ENCODE data around the gene CTRL.
"Not testable (repeated sequence)": the region's sequence is repeated elsewhere in the genome, so short reads cannot be mapped to it uniquely, and the experiment has no call there.

The CTRL gene

GRCh38 chr16:67915496-67915769 lies 16.2 kb downstream of the CTRL start:
- not testable (repeated sequence) for H2AK5ac ChIP-seq (ENCODE audit: low read length); H3K4me3 ChIP-seq (ENCODE audit: low read length); H3K36me3 ChIP-seq (ENCODE audit: control insufficient read depth, insufficient read depth, low read length); H3K4ac ChIP-seq (ENCODE audit: low read depth, low read length); H3K23ac ChIP-seq (ENCODE audit: low read length); H4K5ac ChIP-seq (ENCODE audit: low read length); H3K9ac ChIP-seq (ENCODE audit: low read length); H4K8ac ChIP-seq (ENCODE audit: low read depth, low read length); H3K79me2 ChIP-seq (ENCODE audit: control insufficient read depth, insufficient read depth, low read length); H2BK15ac ChIP-seq (replicated peaks; ENCODE audit: low read depth); H3K27me3 ChIP-seq (ENCODE audit: insufficient read depth, low read length, poor library complexity); DNase-seq; H3K18ac ChIP-seq (ENCODE audit: low read length); H3K4me2 ChIP-seq (ENCODE audit: low read length); H2BK120ac ChIP-seq (ENCODE audit: low read depth, low read length)
- H3K79me1 ChIP-seq (ENCODE audit: low read length) = peaks cover 15% of the 10 kb centered on the region
- no CpG with 5 or more reads among the region's 2 CpGs for WGBS (ENCODE audit: extremely low coverage, insufficient coverage, low lambda C conversion rate)
- peak overlapping the region; percentile 59 for H3K56ac ChIP-seq (ENCODE audit: low read length)
- peak overlapping the region; percentile 72 for H3K27ac ChIP-seq (ENCODE audit: low read depth, low read length)
- H3K4me1 ChIP-seq (ENCODE audit: control insufficient read depth, low read depth, low read length) = peaks cover 21% of the 10 kb centered on the region
- peak overlapping the region; percentile 88 for H2BK5ac ChIP-seq (ENCODE audit: low read length)

- no CpG with 5 or more reads among the region's 7 CpGs for WGBS (ENCODE audit: extremely low coverage, insufficient coverage, low lambda C conversion rate)
- H3K27ac ChIP-seq (ENCODE audit: low read depth, low read length) = peak overlapping the region; percentile 84
These were observed 16.7 kb downstream of the CTRL start for GRCh38 chr16:67914758-67915495.

GRCh38 chr16:67910158-67910557 lies 21.5 kb downstream of the CTRL start:
- Histone ChIP-seq H3K36me3 (ENCODE audit: control insufficient read depth, insufficient read depth, low read length) (peaks cover 5% of the 10 kb centered on the region), H2BK120ac (ENCODE audit: low read depth, low read length) (no peak overlapping the region), H2AK5ac (ENCODE audit: low read length) (no peak overlapping the region), H3K4me3 (ENCODE audit: low read length) (no peak overlapping the region), H3K27ac (ENCODE audit: low read depth, low read length) (no peak overlapping the region), H3K4me2 (ENCODE audit: low read length) (no peak overlapping the region), H2BK5ac (ENCODE audit: low read length) (no peak overlapping the region), H4K8ac (ENCODE audit: low read depth, low read length) (no peak overlapping the region), H3K9ac (ENCODE audit: low read length) (no peak overlapping the region), H3K79me2 (ENCODE audit: control insufficient read depth, insufficient read depth, low read length) (no peaks in the 10 kb centered on the region), H3K4ac (ENCODE audit: low read depth, low read length) (no peak overlapping the region), H3K4me1 (ENCODE audit: control insufficient read depth, low read depth, low read length) (peaks cover 6% of the 10 kb centered on the region), H4K5ac (ENCODE audit: low read length) (no peak overlapping the region), H3K18ac (ENCODE audit: low read length) (no peak overlapping the region), H3K79me1 (ENCODE audit: low read length) (peaks cover 2% of the 10 kb centered on the region), H3K27me3 (ENCODE audit: insufficient read depth, low read length, poor library complexity) (no peaks in the 10 kb centered on the region), H3K23ac (ENCODE audit: low read length) (no peak overlapping the region), H3K56ac (ENCODE audit: low read length) (no peak overlapping the region), H2BK15ac (replicated peaks; ENCODE audit: low read depth) (no peak overlapping the region)
- DNase-seq = no peak
- no CpG with 5 or more reads among the region's 2 CpGs for WGBS (ENCODE audit: extremely low coverage, insufficient coverage, low lambda C conversion rate)

More at GRCh38 chr16:67914758-67915495, 16.7 kb downstream of the CTRL start:
- Histone ChIP-seq H4K8ac (ENCODE audit: low read depth, low read length) (no peak overlapping the region), H3K4me2 (ENCODE audit: low read length) (peak overlapping the region; percentile 6), H3K23ac (ENCODE audit: low read length) (peak overlapping the region; percentile 59), H3K27me3 (ENCODE audit: insufficient read depth, low read length, poor library complexity) (no peaks in the 10 kb centered on the region), H3K56ac (ENCODE audit: low read length) (peak overlapping the region; percentile 88), H3K36me3 (ENCODE audit: control insufficient read depth, insufficient read depth, low read length) (no peaks in the 10 kb centered on the region), H3K9ac (ENCODE audit: low read length) (peak overlapping the region; percentile 52), H3K18ac (ENCODE audit: low read length) (peak overlapping the region; percentile 12), H3K79me2 (ENCODE audit: control insufficient read depth, insufficient read depth, low read length) (peaks cover 5% of the 10 kb centered on the region), H4K5ac (ENCODE audit: low read length) (peak overlapping the region; percentile 85), H2BK120ac (ENCODE audit: low read depth, low read length) (peak overlapping the region; percentile 8), H3K79me1 (ENCODE audit: low read length) (peaks cover 14% of the 10 kb centered on the region), H3K4me1 (ENCODE audit: control insufficient read depth, low read depth, low read length) (peaks cover 21% of the 10 kb centered on the region), H3K4me3 (ENCODE audit: low read length) (no peak overlapping the region), H2AK5ac (ENCODE audit: low read length) (peak overlapping the region; percentile 100), H2BK15ac (replicated peaks; ENCODE audit: low read depth) (no peak overlapping the region), H2BK5ac (ENCODE audit: low read length) (peak overlapping the region; percentile 99), H3K4ac (ENCODE audit: low read depth, low read length) (peak overlapping the region; percentile 84)
- DNase-seq = peak; percentile 94

- no peak for DNase-seq
- Histone ChIP-seq H2AK5ac (ENCODE audit: low read length) (no peak overlapping the region), H3K4me3 (ENCODE audit: low read length) (no peak overlapping the region), H4K5ac (ENCODE audit: low read length) (no peak overlapping the region), H3K4me1 (ENCODE audit: control insufficient read depth, low read depth, low read length) (no peaks in the 10 kb centered on the region), H3K56ac (ENCODE audit: low read length) (no peak overlapping the region), H2BK120ac (ENCODE audit: low read depth, low read length) (no peak overlapping the region), H3K27ac (ENCODE audit: low read depth, low read length) (no peak overlapping the region), H3K23ac (ENCODE audit: low read length) (no peak overlapping the region), H3K4me2 (ENCODE audit: low read length) (no peak overlapping the region), H3K36me3 (ENCODE audit: control insufficient read depth, insufficient read depth, low read length) (peaks cover 5% of the 10 kb centered on the region), H2BK5ac (ENCODE audit: low read length) (no peak overlapping the region), H3K18ac (ENCODE audit: low read length) (no peak overlapping the region), H3K4ac (ENCODE audit: low read depth, low read length) (no peak overlapping the region), H3K79me2 (ENCODE audit: control insufficient read depth, insufficient read depth, low read length) (no peaks in the 10 kb centered on the region), H3K79me1 (ENCODE audit: low read length) (peaks cover 2% of the 10 kb centered on the region), H2BK15ac (replicated peaks; ENCODE audit: low read depth) (no peak overlapping the region), H3K9ac (ENCODE audit: low read length) (no peak overlapping the region), H4K8ac (ENCODE audit: low read depth, low read length) (no peak overlapping the region), H3K27me3 (ENCODE audit: insufficient read depth, low read length, poor library complexity) (no peaks in the 10 kb centered on the region)
- no CpG with 5 or more reads among the region's 36 CpGs for WGBS (ENCODE audit: extremely low coverage, insufficient coverage, low lambda C conversion rate)
These were observed 22.5 kb downstream of the CTRL start for GRCh38 chr16:67909056-67909742.

- Histone ChIP-seq H3K27ac (ENCODE audit: low read depth, low read length) (no peak overlapping the region), H3K27me3 (ENCODE audit: insufficient read depth, low read length, poor library complexity) (no peaks in the 10 kb centered on the region), H3K36me3 (ENCODE audit: control insufficient read depth, insufficient read depth, low read length) (peaks cover 5% of the 10 kb centered on the region), H4K8ac (ENCODE audit: low read depth, low read length) (no peak overlapping the region), H3K9ac (ENCODE audit: low read length) (no peak overlapping the region), H2BK15ac (replicated peaks; ENCODE audit: low read depth) (no peak overlapping the region), H3K23ac (ENCODE audit: low read length) (no peak overlapping the region), H3K79me2 (ENCODE audit: control insufficient read depth, insufficient read depth, low read length) (peaks cover 2% of the 10 kb centered on the region), H3K4me2 (ENCODE audit: low read length) (no peak overlapping the region), H2BK120ac (ENCODE audit: low read depth, low read length) (no peak overlapping the region), H3K56ac (ENCODE audit: low read length) (peak overlapping the region; percentile 56), H3K4me1 (ENCODE audit: control insufficient read depth, low read depth, low read length) (no peaks in the 10 kb centered on the region), H3K4ac (ENCODE audit: low read depth, low read length) (no peak overlapping the region), H2BK5ac (ENCODE audit: low read length) (no peak overlapping the region), H3K79me1 (ENCODE audit: low read length) (peaks cover 3% of the 10 kb centered on the region), H4K5ac (ENCODE audit: low read length) (no peak overlapping the region), H3K18ac (ENCODE audit: low read length) (no peak overlapping the region), H3K4me3 (ENCODE audit: low read length) (no peak overlapping the region), H2AK5ac (ENCODE audit: low read length) (no peak overlapping the region)
- DNase-seq = no peak
- WGBS (ENCODE audit: extremely low coverage, insufficient coverage, low lambda C conversion rate) = no CpG with 5 or more reads among the region's 11 CpGs
These were observed 24.1 kb downstream of the CTRL start for GRCh38 chr16:67907397-67908180.
